GM21619 (cell line): ENCODE results near the gene MATN3.

Experiments
- ATAC-seq: cut with Tn5 transposase; IDR thresholded peaks from one replicate; pipeline ENCODE4 v1.9.1; 2021; ENCODE audit not compliant: unreplicated experiment

Gene MATN3

DNA sequence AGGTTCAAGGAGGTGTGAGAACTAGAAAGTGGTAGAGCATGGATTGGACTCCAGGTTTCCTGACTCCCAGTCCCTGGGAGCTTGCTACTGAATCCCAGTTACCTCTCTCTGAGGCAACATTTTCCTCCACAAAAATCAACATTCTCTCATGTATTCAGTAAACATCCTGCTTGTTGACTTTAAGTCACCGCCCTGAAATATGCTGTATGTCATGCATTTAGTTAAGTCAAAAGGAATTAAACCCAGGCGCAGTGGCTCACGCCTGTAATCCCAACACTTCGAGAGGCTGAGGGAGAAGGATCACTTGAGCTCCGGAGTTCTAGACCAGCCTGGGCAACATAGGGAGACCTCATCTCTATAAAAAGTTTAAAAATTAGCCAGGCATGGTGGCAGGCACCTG, 3.8 kb downstream of the MATN3 start:
- no peak for ATAC-seq

DNA sequence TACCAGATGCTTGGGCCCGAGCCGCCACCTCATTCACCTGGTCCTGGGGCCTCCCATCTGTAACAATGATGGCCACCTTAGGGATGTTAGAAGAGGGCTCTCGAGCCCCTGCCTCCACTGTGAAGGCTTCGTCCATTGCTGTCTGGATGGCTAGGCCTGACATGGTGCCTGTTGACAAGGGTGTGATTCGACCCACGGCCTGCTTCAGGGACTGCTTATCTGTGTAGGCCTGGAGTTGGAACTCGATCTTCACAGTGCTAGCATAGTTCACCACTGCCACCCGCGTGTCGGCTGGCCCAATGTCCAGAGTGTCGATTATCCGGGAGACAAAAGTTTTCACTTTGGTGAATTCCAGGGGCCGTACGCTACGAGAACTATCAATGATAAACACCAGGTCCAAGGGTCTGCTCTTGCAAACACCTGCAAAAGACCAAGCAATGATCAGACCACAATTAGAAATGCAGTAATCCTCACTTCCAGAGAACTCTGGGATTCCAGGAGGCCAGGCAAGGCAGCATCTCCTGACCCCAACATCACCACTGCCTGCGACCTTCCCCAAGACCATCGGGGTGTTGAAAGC, 6.5 kb downstream of the MATN3 start:
- no peak for ATAC-seq

GRCh38 chr2:20005067-20005627, 7.3 kb downstream of the MATN3 start:
- ATAC-seq = no peak

GRCh38 chr2:20001361-20001863, 11.1 kb downstream of the MATN3 start:
- no peak for ATAC-seq

- ATAC-seq = no peak
Measured at GRCh38 chr2:19993731-19994130, 18.7 kb downstream of the MATN3 start.

- no peak for ATAC-seq
Measured at GRCh38 chr2:19991895-19992294, 20.6 kb downstream of the MATN3 start.

DNA sequence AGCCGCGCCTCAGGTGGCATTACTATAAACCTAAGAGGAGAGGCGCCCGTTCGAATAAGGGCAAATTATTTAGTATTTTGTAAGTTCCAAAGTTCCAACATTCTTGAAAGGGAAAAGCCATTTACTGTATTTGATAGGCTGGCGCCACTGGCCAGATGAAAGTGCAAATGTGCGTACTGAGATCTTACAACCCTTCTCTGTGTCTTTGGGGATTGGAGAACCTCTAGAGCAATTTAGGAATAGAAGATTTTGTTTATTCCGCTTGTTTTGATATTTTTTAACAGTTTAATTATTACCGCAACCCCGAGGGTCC, 22.1 kb downstream of the MATN3 start:
- ATAC-seq = no peak

- peak; percentile 89 for ATAC-seq
Measured at GRCh38 chr2:19989667-19990415, 22.6 kb downstream of the MATN3 start, which contains the start of gene WDR35. TSS of gene WDR35 (minus strand) at chr2:19990105. CDS start at chr2:19990015, 90 bp downstream.

GRCh38 chr2:19989342-19989666, 23.2 kb downstream of the MATN3 start:
- ATAC-seq = no peak

DNA sequence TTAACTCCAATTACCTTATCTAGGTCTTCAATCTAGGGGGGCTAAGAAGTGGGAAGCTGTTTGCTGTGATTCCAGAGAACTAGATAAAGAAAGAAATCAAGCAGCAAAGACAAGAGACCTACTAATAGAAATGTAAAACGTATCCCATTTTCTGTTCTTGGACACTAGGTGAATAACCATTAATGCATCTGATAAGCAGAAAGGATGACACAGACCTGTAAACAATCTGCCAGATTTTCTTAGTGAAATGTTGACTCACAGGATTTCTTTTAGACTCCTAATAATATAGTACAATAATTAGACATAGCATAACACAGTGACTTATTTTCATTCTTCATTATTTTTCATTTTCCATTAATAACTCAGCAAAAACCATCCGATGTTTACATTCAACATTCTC, 23.9 kb downstream of the MATN3 start:
- no peak for ATAC-seq

GRCh38 chr2:19987936-19988335, 24.5 kb downstream of the MATN3 start:
- ATAC-seq = peak; percentile 71

- ATAC-seq = no peak
Measured at GRCh38 chr2:19982268-19982667, 30.2 kb downstream of the MATN3 start.

DNA sequence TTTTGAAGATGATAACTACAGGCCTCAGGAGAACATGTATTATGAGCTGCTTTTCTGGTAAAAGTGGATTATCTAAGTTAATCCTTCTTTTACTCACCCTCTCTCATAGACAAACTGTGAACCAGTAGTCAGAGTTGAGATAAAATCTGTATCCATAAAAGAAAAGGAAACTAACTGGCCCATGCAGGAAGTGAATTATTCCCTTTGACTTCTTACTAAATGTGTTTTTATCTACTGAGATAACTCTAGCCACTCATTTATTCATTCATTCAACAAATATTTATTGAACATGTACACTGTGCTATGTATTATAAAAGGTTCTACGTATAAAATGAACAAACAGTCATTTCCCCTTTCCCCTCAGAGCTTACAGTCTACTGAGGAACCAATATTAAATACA, 32.5 kb downstream of the MATN3 start:
- no peak for ATAC-seq

DNA sequence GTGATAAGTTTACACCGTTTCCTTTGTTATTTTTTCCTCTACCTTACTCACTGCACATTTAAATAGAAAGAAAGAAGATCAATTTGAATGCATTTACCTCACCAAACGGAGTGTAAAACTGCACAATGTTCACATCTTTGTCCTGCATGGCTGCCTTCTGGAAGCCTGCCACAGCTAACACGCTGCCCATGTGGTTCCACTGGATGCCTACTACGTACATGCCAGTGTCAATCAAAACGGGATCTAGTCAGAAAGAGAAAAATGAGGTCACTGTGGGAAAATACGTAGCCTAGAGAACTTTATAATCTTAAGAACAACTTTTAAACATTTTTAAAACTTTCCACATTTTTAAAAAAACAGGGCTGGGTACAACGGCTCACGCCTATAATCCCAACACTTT, 39.0 kb downstream of the MATN3 start:
- no peak for ATAC-seq

DNA sequence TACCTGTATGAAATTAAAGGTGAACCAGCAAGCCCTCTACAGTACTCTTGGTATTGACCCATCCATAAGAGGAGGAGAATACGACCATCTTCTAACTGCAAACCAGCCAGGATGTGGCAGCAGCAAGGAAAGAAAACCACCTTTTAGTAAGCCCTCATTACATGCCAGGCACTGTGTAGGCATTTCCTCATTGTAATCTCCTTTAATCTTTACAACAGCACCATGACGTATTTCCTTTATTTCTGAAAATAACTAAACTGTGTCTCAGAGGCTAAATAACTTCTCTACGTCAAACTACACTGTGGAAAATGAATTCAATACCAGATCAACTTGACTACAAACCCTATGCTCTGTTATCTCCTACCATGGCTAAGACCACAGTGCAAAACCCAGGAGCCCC, 40.8 kb downstream of the MATN3 start:
- no peak for ATAC-seq

GRCh38 chr2:19963386-19963785, 49.1 kb downstream of the MATN3 start:
- no peak for ATAC-seq

DNA sequence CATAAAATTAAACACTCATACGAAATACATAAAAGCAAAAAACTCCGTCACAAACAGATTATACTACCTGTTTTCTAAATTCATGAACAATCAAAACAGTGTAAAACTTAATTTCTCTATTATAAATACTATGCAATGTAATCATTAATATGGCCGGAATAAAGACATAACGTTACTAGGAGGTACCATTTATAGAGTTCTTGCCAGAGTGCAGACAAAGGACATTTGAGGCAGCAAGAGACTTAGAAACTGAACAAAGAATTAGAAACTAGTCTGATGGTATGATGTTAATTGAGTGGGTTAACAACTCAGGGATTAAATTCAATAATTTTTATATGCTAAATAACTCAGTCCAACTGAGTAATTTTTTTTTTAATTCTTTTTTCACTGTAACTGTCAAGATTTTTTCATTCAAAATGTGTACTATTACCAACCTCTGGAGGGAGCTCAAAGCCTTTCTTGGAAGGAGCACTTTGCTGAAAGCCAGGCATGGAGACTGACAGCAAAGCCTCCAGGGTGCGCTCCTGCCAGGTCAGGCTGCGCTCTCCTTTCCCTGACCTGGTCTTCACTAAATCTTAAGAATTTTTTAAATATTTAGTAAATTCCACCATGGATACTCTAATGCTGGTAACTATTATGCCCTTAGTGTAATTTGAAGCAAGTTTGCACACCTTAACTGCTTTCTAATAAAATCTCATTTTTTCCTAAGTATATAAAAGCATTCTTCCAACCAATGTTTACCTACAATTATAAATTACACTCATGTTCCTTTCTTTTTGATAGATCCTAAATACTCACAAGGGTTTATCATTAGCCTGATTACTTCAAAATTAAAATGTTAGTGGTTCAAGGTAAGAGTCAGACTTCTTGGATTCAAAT, 56.7 kb downstream of the MATN3 start:
- ATAC-seq = peak; percentile 90

DNA sequence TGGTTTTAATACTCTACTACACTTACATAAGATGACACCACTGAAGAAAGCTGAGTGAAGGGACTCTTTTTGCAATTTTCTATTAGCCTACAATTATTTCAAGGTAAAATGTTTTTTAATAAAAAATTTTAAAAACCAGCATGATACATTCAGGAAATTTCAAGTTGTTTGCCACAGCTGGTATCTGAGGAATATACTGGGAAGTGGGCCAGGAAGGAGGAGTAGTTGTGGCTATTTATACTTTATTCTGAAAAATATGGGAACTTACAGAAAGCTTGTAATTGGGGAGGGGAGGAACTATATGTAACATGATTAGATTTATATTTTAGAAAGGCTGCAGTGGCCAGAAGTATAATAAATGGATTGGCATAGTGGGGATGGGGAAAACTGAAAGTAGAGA, 63.4 kb downstream of the MATN3 start:
- no peak for ATAC-seq

DNA sequence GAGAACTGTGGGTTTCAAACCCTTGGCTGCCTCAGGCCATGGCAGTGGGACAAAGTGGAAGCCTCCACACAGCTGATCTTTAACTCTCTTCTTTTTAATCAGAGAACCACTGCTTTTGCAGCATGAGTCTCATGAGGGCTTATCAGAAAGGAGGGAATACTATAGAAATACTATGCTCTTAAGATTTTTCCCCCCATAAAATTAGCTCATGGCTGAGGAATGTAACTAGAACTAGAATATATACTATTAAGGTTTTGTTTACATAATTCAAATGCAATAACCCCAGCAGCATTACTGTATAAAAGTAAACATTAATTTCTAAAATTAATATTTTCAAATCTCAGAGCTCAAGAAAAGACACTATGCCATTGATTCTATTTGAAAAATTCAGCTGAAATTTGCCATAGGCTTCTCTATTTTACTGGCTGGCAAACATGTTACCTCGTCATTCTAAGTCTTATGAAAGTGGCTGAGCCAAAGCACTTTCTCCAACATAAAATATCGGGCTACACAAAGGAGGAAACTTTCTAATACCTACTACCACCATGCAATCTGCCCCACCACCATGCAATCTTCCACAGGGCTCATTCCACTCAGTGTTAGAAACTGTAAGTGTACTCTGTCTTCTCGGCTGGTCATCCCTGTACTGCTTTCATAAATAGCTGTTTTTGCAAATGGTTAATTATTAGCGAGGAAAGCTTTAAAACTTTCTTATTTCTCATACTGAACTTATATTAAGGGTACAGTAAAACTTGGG, 65.1 kb downstream of the MATN3 start:
- ATAC-seq = no peak

DNA sequence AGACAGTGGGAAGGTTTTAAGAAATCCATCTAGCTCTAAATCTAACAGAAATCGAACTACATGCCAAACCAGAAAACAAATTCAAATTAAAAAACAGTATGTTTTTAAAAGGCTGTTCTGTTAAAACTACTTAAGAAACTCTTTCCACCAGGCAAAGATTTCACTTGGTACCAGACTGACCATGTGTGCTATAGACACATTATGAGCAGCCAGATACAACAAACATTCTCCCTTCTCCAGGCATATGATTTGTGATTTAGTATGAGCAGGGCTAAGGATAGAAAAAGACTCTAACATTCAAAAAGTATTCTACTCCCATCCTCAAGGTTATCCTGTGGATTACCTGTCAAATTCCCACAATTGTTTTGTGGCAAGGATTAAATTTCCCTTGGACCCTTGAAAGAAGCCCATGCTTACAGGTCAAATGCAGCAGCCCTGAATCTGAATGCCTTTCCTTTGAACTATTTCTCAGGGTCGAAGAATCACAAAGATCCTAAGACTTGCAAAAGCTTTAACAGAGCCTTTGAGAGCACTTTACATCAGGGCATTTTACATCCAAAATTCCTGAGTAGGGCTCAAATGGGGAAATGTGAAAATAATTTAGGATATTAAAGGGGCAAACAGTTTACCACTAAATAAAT, 68.1 kb downstream of the MATN3 start:
- no peak for ATAC-seq
